Smooth muscle cell (in vitro differentiated cells): ENCODE data around the gene DDX25. TPM values are rescaled to one million over a fixed set of nuclear protein-coding genes. Genes with fewer than 3 reads are reported as not detected.
A peak's percentile ranks its signal among the peaks of the same experiment; 100 is the strongest.

Source experiments
- DNase-seq: peaks from one replicate; lab custom pipeline; 2025; ENCODE audit not compliant: unreplicated experiment; lab: John Stamatoyannopoulos, UW
- H2AFZ ChIP-seq: fragments of 200-600 bp; sonication (generic); 2 replicates; pipeline ENCODE4 v1.6.0; 2016; ENCODE audit warnings: antibody characterized with exemption, low read depth, mild to moderate bottlenecking
- H3F3A ChIP-seq: fragments of 200-600 bp; sonication (generic); 2 replicates; pipeline ENCODE4 v1.6.0; 2017; ENCODE audit warnings: antibody characterized with exemption, low read depth
- H3K27ac ChIP-seq: fragments of 200-600 bp; sonication (generic); 2 replicates; pipeline ENCODE4 v1.5.1; 2016; ENCODE audit warnings: low read depth, mild to moderate bottlenecking
- H3K27me3 ChIP-seq: fragments of 200-600 bp; sonication (generic); 2 replicates; pipeline ENCODE4 v1.6.1; 2016; ENCODE audit warnings: low read depth, mild to moderate bottlenecking
- H3K36me3 ChIP-seq: fragments of 200-600 bp; sonication (generic); 2 replicates; pipeline ENCODE4 v1.5.1; 2016; ENCODE audit warnings: low read depth
- H3K4me1 ChIP-seq: fragments of 200-600 bp; sonication (generic); 2 replicates; pipeline ENCODE4 v1.5.1; 2016; ENCODE audit warnings: low read depth
- H3K4me2 ChIP-seq: fragments of 200-600 bp; sonication (generic); 2 replicates; pipeline ENCODE4 v1.6.0; 2016; ENCODE audit warnings: mild to moderate bottlenecking
- H3K4me3 ChIP-seq: fragments of 200-600 bp; sonication (generic); 2 replicates; pipeline ENCODE4 v1.5.1; 2016; ENCODE audit warnings: mild to moderate bottlenecking
- H3K79me2 ChIP-seq: fragments of 200-600 bp; sonication (generic); 2 replicates; pipeline ENCODE4 v1.6.0; 2016; ENCODE audit warnings: low read depth, mild to moderate bottlenecking
- H3K9ac ChIP-seq: fragments of 200-600 bp; sonication (generic); 2 replicates; pipeline ENCODE4 v1.6.0; 2016; ENCODE audit warnings: low read depth
- H3K9me3 ChIP-seq: fragments of 200-600 bp; sonication (generic); replicated peaks from 2 replicates; pipeline ENCODE4 v1.5.1; 2016; ENCODE audit warnings: low read depth
- H4K20me1 ChIP-seq: fragments of 200-600 bp; sonication (generic); 2 replicates; pipeline ENCODE4 v1.6.0; 2016; ENCODE audit warnings: low read depth
- CTCF ChIP-seq: fragments of 200-600 bp; sonication (generic); IDR thresholded peaks from 2 replicates; pipeline ENCODE4 v1.5.1; 2017; ENCODE audit warnings: borderline replicate concordance, mild to moderate bottlenecking, antibody characterized with exemption; ENCODE audit not compliant: insufficient read depth, poor library complexity, severe bottlenecking
- WGBS: methylation state at CpG from one replicate; pipeline ENCODE4 v1.1.7; 2016; ENCODE audit warnings: low lambda C conversion rate; 5-methylcytosine and 5-hydroxymethylcytosine counted together
- polyA plus RNA-seq: library from polyadenylated mRNA; unstranded; fragments of >200 nt; fragmentation: Nextera tagmentation; extraction: Ambion mirVana; gene quantifications from 2 replicates; pipeline ENCODE4 v1.2.1, GENCODE V29; 2016
- total RNA-seq: library from RNA; depleted of rRNA; stranded (reverse); fragments of >200 nt; gene quantifications from 2 replicates; pipeline ENCODE4 v1.2.3, GENCODE V29; 2014

Gene DDX25
- total and polyA plus RNA-seq, 2 experiments from 2014 or later, result 0.09 TPM; not detected in 1

DNA sequence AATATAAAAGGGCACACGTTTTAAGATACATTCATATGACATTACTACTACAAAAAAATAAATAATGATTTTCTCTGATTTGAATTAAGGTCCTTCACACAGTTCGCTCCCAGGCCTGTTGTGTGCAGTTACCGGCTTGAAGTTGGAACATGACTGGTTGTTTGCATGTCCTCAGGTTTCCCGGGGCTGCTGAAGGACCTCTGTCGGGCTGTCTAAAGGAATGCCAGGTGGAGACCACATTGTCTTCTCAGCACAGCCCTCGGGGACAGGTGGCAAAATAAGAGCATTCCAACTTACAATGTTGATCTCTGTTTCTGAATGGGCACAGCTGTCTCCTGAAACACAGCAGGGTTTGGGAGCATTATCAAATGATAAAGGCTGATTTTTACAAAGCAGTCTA lies 56.5 kb downstream of the DDX25 start:
- Histone ChIP-seq H3K9me3 (no peaks in the 10 kb centered on the region), H3K36me3 (no peaks in the 10 kb centered on the region), H3K27ac (no peak overlapping the region), H3K9ac (no peak overlapping the region), H3F3A (no peaks in the 10 kb centered on the region), H2AFZ (no peak overlapping the region), H3K79me2 (no peaks in the 10 kb centered on the region), H3K27me3 (no peaks in the 10 kb centered on the region), H3K4me1 (no peaks in the 10 kb centered on the region), H4K20me1 (no peaks in the 10 kb centered on the region), H3K4me3 (no peak overlapping the region), H3K4me2 (no peak overlapping the region)
- DNase-seq, result no peak
- no peak for TF ChIP-seq CTCF
- 90% methylated on average over 6 of the region's 6 CpGs for WGBS

GRCh38 chr11:125967515-125967914 lies 63.2 kb downstream of the DDX25 start:
- H3K27ac ChIP-seq, result no peak overlapping the region
- H3K4me1 ChIP-seq, result no peaks in the 10 kb centered on the region
- no peaks in the 10 kb centered on the region for H3K79me2 ChIP-seq
- 94% methylated on average over 4 of the region's 4 CpGs for WGBS
- no peak for TF ChIP-seq CTCF
- no peaks in the 10 kb centered on the region for H3K9me3 ChIP-seq
- H3K36me3 ChIP-seq, result no peaks in the 10 kb centered on the region
- no peak overlapping the region for H3K9ac ChIP-seq
- no peaks in the 10 kb centered on the region for H4K20me1 ChIP-seq
- H3K27me3 ChIP-seq, result no peaks in the 10 kb centered on the region
- peaks cover 4% of the 10 kb centered on the region for H3F3A ChIP-seq
- no peak overlapping the region for H3K4me2 ChIP-seq
- no peak overlapping the region for H3K4me3 ChIP-seq
- DNase-seq, result no peak
- no peak overlapping the region for H2AFZ ChIP-seq

- Histone ChIP-seq H2AFZ (no peak overlapping the region), H3K79me2 (no peaks in the 10 kb centered on the region), H3K4me2 (peak overlapping the region; percentile 32), H3K27me3 (no peaks in the 10 kb centered on the region), H3K4me1 (no peaks in the 10 kb centered on the region), H4K20me1 (no peaks in the 10 kb centered on the region), H3K27ac (no peak overlapping the region), H3K4me3 (no peak overlapping the region), H3K9ac (no peak overlapping the region), H3K36me3 (no peaks in the 10 kb centered on the region), H3F3A (peaks cover 4% of the 10 kb centered on the region), H3K9me3 (no peaks in the 10 kb centered on the region)
- 6% methylated on average over 7 of the region's 7 CpGs for WGBS
- no peak for DNase-seq
- no peak for TF ChIP-seq CTCF
Observed at GRCh38 chr11:125968354-125968753, 64.0 kb downstream of the DDX25 start.

DNA sequence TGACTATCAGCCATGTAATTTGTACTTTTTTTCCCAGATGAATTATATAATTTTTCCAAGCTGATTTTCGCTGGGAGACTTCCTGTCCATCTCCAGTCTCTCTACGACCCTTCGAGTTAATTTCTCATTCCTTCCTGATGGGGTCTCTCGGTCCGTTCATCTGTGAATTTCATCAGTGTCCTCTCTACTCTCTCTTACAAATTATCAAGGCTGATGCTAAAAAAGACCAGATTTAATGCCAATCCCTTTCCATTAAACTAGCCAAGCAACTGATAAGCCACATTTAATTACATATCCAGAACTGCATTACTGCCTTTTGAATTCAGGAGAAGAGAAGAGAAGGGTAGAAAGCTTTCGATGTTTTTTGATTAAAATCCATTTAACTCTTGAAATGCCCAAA lies 67.3 kb downstream of the DDX25 start:
- Histone ChIP-seq H3K9ac (no peak overlapping the region), H3K4me3 (no peak overlapping the region), H3K27ac (no peak overlapping the region), H4K20me1 (no peaks in the 10 kb centered on the region), H3K27me3 (no peaks in the 10 kb centered on the region), H2AFZ (no peak overlapping the region), H3K36me3 (no peaks in the 10 kb centered on the region), H3K4me2 (no peak overlapping the region), H3K9me3 (no peaks in the 10 kb centered on the region), H3K4me1 (no peaks in the 10 kb centered on the region), H3F3A (peaks cover 4% of the 10 kb centered on the region), H3K79me2 (no peaks in the 10 kb centered on the region)
- 78% methylated on average over 6 of the region's 6 CpGs for WGBS
- TF ChIP-seq CTCF, result no peak
- no peak for DNase-seq
